GM04503 (cell line): ENCODE data around the gene ABCB6.

Experiments used
- DNase-seq: peaks from one replicate; pipeline ENCODE4 v3.0.0-alpha.2; 2012; ENCODE audit warnings: low read depth

Gene ABCB6

DNA sequence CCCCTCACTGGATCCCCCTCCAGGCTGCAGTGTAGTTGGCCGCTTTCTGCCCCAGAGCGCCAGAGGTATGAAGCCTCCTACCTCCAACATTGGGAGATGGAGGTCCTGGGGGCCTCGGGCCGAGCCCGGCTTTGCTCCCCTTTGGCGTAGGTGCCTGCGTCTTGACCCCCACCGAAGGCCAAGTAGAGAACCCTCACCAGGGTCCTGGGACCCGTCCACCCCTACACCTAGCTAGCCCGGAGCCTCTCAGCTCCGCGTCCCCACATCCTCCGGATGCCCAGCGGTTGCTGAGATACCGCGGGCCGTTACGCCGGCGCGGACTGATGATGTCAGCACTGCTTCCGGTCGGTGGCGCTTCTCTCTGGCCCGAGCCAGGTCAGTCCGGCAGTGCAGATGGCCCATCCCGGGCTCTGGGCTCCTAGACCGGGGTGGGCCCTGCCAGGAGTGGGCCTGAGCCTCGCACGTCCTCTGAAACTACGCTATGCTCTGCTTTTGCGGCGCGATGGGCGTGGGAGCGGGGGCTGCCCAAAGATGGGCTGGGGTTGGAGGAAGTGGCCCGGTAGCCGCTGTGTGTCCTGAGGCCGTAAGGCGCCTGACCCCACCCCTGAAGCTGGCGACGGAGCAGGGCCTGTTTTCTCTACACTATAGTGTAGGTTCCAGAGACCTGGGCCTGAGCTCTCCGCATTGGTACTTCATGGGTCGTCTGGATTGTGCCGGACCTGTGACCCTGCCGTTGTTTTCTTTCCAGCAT, 26.6 kb upstream of the ABCB6 start, which contains the start of the genes GLB1L and STK16:
GLB1L (minus strand) TSS at position 297 of the 751 bp plus-strand sequence. CDS start 1,871 bp downstream, outside the sequence.
STK16 (plus strand) TSS at position 332 of the 751 bp plus-strand sequence. CDS start 521 bp downstream, outside the sequence.
- DNase-seq = peak; percentile 65

DNA sequence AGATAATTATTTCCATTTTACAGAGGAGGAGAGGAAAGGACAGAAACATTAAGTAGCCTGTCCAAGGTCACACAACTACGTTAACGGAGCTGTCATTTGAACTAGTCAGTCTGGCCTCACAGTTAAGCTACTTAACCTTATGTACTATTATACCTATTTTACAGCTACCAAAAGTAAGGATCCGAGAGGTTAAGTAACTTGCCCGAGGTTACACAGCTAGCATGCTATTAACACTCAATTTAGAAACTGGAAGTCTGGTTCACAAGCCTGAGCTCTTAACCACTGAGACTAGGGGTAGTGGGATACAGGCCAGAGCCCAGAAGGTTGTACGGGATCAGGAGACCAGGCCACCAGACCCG, 26.0 kb upstream of the ABCB6 start:
- no peak for DNase-seq

DNA sequence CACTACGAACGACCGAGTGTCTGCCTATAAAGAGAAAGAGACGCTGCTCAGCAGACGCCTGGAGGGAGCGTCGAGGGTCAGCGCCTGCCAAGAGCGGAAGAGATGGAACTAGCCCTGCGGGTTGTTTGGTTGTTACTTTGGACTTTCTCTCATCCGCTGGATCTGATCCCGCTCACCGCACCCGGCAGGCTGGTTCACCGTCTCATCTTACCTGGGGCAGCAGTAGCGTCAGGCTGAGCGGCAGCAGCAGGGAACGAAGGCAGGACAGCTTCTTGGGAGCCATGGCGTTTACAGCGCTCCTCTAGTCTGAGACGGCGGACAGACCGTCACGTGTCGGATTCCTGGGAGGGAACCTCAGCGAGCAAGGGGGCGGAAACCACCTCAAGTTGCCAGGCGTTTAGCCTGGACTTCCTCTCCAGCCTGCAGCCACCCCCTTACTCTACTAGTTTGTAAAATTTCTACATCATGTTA, 24.6 kb upstream of the ABCB6 start:
- no peak for DNase-seq

DNA sequence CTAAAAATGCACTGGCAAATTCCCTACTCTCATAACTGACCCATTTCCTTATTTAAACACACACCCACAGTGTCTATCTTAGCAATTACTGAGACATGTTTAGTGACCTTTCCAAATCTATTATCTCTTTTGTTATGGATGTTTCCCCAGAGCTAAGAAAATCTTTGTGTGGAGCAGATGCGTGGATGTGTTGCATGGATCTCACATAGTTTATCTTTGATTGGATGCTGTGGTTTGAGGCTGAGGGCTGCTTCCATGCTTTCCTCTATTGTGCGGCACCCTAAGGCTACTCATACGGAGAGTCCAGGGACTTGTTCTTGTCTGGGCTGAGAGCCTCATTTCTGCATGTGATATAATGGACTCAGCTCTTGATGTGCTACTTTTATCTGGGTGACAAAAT, 15.6 kb upstream of the ABCB6 start:
- no peak for DNase-seq

DNA sequence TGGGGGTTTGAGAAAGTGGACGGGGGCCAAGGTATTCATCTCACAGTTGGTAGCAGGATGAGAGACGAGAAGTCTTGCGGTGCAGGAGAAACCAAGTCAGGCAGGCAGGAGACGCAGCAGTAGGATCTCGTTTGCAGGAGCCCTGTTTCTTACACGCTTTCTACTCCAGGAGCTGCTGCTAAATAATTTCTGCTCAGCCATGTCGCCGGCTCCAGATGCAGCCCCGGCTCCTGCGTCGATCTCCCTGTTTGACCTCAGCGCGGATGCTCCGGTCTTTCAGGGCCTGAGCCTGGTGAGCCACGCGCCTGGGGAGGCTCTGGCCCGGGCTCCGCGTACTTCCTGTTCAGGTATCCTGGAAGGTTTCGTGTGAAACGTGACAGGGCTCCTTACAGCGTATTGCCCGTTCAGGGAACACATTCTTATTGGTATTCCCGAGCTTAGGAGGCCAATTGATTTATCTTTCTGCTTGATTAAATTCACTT, 11.3 kb upstream of the ABCB6 start:
- no peak for DNase-seq

DNA sequence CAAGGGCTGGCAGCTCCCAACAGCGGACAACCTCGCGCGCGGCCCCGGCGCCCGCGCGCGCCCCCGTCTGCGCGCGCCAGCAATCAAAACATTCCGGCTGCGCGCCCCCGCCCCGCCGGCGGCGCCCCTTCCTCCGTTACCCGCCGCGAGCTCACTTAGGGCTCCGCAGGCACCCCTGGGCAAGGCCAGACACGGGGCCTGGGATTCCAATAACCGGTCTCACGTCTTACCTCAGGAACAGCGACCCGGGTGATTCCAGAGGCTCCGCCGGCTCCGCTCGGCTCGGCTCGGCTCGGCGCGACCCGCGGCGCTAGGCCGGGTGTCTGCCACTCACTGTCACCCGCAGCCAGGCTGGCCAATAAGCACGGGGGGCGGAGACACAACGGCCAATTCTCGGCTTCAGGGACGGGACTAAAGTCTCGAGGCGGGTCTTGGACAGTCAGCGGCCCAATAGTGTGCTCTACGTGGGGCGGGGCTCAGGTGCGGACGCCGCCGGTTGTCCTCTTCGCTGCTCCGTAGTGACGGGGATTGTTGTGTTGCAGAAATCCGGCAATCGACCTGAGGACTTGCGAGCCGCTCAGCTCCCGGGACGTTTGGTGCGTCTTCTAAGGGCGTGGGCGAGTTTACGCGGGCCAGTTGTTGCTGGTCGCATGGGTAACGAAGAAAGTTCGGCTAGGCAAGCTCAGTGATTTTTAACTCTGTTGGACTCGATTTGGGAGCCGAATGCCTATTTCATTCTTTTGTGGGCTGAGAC, 10.7 kb upstream of the ABCB6 start, which contains the start of the genes ANKZF1 and ATG9A:
ANKZF1 (plus strand) TSS at position 502 of the 754 bp plus-strand sequence. CDS start 452 bp downstream, outside the sequence.
ATG9A (minus strand) TSS at position 332 of the 754 bp plus-strand sequence. CDS start 1,612 bp downstream, outside the sequence.
- peak; percentile 95 for DNase-seq

DNA sequence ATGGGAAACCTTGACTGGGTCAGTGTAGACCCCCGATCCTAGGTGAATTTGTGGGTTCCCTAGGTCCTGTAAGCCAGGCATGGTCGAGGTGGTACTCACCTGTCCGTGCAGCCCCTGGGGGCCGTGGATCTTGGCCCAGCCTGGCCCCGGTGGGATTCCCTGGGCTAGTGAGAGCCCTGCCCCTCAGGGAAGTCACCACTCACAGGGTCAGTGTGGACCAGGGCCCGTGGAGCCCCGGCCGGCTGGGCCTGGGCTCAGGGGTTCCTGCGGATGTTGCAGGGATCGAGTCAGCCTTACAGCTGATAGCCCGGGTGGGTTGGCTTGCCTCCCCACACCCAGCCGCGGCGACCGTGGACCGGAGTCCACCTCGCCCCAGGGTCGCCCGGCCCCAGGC, 10.2 kb upstream of the ABCB6 start:
- DNase-seq = no peak

DNA sequence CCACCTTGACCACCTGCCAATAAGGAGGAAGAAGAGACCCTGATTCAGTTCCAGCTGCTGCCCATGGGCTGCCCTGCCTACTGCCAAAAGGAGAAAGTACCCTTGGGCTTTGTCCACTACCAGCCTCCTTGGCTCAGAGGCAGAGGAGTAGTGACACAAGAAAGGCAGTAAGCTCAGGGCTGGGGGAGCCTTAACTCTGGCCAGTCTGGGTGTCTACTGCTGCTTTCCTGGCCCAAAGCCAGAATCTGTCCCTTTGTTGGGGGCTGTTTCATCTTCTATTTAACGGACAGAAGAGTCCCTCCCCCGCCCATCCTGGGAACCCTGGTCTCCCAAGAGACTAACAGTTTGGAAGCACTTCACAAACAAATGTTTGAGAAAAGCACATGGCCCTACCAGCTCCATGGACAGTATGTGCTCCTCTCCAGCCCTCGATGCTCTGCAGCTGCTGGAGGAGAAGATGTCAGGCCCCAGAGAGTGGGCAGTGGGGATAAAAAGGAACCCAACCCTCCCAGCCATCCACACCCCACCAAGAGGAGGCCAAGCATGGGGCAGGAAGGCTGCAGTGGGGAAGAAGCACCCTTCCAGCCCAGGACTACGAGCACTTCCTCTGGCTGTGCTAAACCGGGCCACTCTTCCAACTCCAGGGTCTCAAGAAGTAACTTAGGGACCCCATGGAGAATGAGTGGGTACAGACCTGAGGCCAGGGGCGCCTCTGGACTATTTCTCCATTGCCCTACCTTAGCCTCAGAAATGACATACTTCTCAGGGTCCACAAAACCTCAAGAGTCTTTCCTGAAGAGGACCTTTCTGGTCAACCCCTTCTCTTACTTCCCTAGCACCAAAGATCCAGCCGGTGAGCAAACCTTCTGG, 9.5 kb upstream of the ABCB6 start:
- no peak for DNase-seq

DNA sequence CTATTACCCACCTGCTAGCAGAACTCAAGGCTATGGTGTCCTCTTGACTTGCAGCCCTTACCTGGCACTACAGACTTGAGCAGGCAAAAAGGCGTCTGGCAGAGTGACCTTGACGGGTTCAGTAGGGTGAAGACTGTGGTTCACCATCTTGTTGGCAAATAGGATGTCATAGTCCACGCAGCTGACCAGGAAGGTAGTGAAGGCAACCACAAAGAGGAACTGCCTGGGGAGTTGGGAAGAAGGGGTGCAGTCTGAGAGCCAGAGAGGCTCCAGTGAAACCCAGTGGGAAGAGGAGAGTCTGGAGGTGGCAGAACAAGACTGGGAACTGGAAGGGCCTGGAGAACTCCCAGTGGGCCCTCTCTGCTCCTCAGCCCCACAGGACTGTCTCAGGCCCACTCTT, 6.6 kb upstream of the ABCB6 start:
- no peak for DNase-seq

DNA sequence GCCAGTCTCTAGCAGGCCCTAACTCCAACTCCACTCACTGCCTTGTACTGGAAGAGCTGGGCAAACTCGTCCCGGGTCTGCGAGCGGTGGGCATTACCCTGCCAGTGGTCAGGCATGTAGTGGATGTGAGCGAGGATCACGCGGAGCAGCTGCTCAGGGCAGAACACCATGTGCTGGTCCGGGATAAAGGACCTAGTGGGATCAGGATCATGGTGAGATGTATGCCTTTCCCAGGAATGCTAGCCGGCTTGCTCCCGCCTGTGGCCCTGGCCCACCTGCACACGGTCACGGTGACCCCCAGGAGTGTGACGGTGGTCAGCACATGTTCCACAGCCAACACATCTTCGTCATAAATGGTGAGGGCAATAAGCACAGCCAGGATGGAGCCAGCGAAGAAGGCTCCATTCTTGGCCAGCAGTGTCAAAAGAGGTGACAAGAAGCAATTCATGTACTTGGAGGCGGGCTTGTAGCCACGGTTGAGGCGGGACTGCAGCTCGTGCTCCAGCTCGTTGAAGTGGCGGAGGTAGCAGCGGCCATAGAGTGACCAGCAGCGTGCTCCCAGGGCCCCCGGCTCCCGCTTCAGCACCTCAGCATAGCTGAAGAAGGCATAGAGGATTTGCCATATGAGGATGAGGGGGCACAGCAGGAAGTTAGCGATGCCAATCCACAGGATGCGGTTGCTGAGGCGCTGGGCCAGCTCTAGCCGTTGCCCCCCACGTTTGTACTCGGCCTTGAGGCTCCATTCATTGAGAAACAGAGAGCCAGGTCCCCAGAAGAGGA, 5.3 kb upstream of the ABCB6 start:
- DNase-seq = no peak

DNA sequence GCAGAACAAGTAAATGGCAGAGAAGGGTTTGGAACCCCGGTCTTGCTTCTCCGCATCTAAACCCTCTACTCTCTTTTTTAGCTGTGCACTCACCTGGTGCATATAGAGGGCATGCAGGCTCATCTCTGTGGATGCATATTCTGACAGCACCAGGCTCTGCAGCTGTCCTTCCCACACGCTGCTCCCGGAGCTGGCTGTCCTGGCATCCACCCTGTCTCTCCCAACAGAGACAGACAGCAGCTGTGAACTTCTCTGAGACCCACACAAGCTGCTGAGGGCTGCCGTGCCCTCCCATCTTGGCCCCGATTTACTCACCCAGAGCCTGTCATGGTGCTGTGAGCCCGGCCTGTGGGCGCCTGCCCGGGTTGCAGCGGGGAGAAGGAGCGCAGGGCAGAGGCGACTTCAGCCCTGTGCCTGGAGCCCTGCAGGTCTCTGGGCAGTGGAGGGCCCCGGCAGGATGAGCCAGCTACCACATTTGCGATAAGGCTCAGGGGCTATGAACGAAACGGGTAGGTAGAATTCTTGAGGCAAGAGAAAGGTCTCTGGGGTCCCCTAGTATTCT, 3.3 kb upstream of the ABCB6 start:
- no peak for DNase-seq

DNA sequence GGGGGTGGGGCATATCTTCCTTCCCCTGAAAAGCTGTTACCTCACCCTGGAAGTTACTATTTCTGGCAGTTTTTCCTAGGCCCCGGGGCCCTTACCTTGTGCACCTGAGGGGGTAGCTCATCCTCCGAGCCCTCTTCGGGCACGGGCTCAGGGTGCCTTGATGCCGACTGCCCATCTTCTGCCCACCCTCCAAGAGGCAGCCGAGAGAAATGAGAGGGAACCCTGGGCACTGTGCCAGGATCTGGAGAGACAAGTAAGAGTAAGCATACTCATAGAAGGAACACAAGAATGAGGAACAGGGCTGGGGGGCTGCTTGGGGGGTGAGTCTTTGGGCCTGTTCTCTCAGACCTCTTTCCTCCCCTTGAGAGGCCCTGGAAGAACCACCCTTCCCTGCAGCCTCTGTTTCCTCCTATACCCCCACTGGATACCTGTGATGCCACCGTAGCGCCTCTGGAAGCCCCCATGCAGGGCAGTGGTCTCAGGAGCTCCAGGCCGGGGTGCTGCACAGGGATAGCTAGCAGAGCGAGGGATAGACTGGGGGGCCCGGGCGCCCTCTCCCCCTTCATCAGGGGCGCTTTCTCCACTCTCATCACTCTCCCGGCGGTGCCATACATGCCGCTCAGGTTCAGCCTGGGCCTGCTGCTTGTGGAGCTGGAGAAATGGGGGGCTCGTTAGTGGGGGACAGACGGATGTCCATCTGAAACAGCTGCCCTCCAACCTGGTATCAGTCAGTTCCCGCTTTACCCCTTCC, 2.1 kb upstream of the ABCB6 start:
- DNase-seq = no peak

DNA sequence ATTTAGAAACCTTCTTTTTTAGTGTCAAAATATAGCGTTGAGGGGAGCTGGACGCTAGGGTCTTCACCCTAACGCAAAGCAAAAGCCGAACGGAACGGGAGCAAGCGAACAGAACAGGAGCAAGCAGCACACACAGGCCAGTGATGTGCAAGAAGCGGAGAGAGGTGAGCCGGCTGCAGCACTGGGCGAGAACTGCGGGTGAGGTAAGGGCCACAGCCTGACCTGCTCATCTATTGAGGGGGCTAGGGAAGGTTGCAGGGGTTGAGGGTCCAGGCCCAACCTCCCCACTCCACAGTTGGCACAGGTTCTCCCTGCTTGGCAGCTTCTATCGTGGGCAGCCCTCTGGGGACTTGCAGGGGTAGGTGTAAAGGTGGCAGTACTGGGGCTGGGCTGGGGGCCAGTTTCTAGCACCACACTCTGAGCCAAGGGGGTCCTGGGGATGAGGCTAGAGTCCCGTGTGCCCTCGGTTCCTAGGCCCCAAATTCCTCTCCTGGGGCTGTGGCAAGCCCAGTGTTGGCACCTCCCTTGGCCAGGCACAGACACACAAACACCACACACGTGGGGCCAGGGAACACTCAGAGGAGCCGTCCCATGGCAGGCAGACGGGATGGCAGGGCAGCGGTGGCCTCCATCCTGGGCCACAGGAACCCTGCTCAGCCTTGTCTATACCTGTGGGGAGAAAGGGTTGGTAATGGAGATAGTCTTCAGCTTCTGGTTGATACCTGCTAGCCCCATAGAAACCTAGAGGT, 1.2 kb upstream of the ABCB6 start:
- no peak for DNase-seq

DNA sequence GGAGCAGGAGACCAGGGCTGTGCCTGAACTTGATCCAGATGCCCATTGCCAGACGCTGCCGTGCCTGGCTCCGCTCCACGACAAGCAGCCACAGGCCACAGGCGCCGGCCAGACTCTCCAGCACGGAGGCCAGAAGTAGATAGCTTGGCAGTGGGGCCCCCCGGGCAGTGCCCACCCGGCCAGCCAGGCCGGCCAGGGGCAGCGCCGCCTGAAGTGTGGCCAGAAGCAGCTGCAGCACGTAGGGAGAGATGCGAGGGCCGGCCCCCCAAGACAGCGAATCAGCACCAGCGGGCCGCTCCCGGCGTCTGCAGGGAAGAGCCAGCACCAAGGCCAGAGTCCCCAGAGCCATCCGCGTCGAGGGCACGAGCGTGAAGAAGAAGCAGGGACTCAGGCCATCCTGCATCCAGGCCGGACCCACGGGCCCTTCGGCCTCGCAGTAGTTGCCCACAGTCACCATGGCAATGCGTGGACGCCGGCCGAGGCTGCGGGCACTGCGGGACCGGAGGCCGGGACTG, 484 bp downstream of the ABCB6 start:
- peak; percentile 51 for DNase-seq

DNA sequence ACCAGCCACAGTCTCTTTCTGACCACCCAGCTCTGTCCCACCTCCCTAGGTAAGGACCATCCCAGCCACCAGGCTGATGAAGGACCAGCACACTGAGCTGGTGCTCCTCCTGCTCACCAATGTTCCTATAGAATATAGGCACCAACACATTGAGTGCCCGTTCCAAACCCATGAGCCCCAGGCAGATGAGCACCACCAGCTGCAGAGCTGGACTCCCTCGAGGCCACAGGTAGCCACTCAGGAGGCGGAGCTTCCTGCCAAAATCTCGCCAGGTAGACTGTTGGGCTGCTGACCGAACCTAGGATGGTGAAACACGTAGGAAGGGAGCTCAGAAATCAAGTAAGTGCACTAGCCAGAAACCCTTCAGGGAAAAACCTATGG, 2.2 kb downstream of the ABCB6 start:
- DNase-seq = no peak

DNA sequence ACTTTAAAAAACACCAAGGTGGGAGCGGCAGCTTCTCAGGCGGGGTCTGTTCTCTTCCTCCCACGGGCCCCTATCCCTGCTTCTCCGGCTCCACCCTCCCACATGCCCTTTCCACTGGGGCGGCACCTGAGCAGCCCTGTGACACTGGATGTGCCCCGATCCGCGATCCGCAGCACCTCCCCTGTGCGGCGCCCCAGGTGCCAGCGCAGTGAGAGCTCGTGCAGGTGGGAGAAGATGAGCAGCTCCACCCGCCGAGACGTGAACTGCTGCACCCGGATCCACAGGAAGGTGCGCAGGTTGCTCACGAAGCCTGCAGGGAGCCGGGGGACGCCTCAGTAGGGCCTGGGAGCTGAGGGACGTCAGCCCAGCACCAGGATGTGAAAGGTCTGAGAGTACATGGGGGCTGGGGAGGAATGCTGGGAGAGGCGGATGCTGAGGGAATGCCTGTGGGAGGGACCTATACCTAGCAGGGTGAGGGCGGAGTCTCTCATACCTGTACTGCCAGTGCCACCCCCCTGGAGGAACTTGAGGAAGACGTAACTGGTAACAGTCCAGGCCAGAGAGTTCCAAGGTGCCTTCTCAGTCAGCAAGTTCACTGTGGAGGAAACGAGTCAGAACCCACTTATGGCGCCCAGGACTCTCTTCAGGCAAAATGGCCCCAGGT, 2.8 kb downstream of the ABCB6 start:
- DNase-seq = no peak

DNA sequence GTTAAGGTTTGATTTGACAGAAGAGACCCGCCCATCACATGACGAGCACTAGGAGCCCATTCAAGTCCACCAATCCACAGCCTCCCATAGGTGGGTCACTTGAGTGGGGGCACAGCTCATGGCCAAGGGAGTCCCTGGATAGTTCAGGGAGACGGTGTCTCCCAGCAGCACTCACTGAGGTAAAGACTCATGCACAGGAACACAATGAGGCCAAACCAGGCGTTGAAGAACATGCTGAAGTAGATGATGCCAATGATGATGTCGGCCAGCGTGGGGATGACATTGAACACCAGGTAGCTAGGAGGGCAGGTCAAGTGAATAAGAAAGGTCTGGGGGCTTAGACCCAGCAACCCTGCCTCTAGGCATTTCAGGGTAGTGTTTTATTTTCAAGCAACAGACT, 4.0 kb downstream of the ABCB6 start:
- no peak for DNase-seq

DNA sequence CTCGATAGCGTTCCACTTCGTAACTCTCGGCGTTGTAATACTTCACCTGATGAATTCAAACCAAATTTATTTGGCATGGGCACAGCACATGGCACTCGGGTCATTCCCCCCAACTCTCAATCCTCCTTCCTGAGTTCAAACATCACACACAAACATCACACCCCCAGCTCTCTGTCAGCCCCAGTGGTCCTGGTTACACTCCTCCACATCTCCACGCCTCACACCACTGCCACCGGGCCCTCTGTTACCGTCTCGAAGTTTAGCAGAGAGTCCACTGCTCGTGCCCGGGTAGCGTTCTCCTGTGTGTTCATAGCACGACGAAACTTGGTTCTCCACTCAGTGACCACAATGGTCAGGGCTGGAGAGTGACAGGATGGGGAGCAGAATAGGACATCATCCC, 4.6 kb downstream of the ABCB6 start:
- no peak for DNase-seq
